Measurements from ENCODE around the gene KIF1B. TPM values are rescaled to one million over a fixed set of nuclear protein-coding genes. Genes with fewer than 3 reads are reported as not detected.

The KIF1B gene
- total RNA-seq, 1 donor from 2014 or later = 49.4 TPM

GRCh38 chr1:10237157-10237539 is 26.8 kb downstream of the KIF1B start:
- no peak overlapping the region for H3K4me3 Mint-ChIP-seq (ENCODE audit: unreplicated experiment)
- H3K27ac Mint-ChIP-seq (ENCODE audit: unreplicated experiment) = peak overlapping the region; percentile 57
- H3K27me3 Mint-ChIP-seq (ENCODE audit: low read depth) = no peaks in the 10 kb centered on the region
- no peaks in the 10 kb centered on the region for H3K9me3 Mint-ChIP-seq (ENCODE audit: low read depth)
- no peak for DNase-seq (ENCODE audit: low spot score)
- H3K36me3 Mint-ChIP-seq (ENCODE audit: low read depth) = no peaks in the 10 kb centered on the region
- no peak for TF ChIP-seq CTCF (IDR thresholded peaks at IDR 0.05)
- peaks cover 18% of the 10 kb centered on the region for H3K4me1 Mint-ChIP-seq (ENCODE audit: low read depth)

- Mint-ChIP-seq H3K27ac (ENCODE audit: unreplicated experiment) (no peak overlapping the region), H3K4me1 (ENCODE audit: low read depth) (peaks cover 6% of the 10 kb centered on the region), H3K27me3 (ENCODE audit: low read depth) (no peaks in the 10 kb centered on the region), H3K4me3 (ENCODE audit: unreplicated experiment) (no peak overlapping the region), H3K36me3 (ENCODE audit: low read depth) (no peaks in the 10 kb centered on the region), H3K9me3 (ENCODE audit: low read depth) (no peaks in the 10 kb centered on the region)
- no peak for DNase-seq (ENCODE audit: low spot score)
- TF ChIP-seq CTCF (IDR thresholded peaks at IDR 0.05) = no peak
These were observed 31.8 kb downstream of the KIF1B start for GRCh38 chr1:10242135-10242534.

- TF ChIP-seq CTCF (IDR thresholded peaks at IDR 0.05) = no peak
These were observed 32.4 kb downstream of the KIF1B start for GRCh38 chr1:10242811-10243210.

GRCh38 chr1:10245674-10246073 is 35.3 kb downstream of the KIF1B start:
- no peak overlapping the region for H3K27ac Mint-ChIP-seq (ENCODE audit: unreplicated experiment)

More at GRCh38 chr1:10242811-10243210, 32.4 kb downstream of the KIF1B start:
- no peak overlapping the region for H3K4me3 Mint-ChIP-seq (ENCODE audit: unreplicated experiment)
- no peaks in the 10 kb centered on the region for H3K36me3 Mint-ChIP-seq (ENCODE audit: low read depth)
- no peaks in the 10 kb centered on the region for H3K4me1 Mint-ChIP-seq (ENCODE audit: low read depth)
- no peak overlapping the region for H3K27ac Mint-ChIP-seq (ENCODE audit: unreplicated experiment)
- no peaks in the 10 kb centered on the region for H3K9me3 Mint-ChIP-seq (ENCODE audit: low read depth)
- no peak for DNase-seq (ENCODE audit: low spot score)
- H3K27me3 Mint-ChIP-seq (ENCODE audit: low read depth) = no peaks in the 10 kb centered on the region

GRCh38 chr1:10249808-10250457 is 39.6 kb downstream of the KIF1B start:
- Mint-ChIP-seq H3K9me3 (ENCODE audit: low read depth) (no peaks in the 10 kb centered on the region), H3K27ac (ENCODE audit: unreplicated experiment) (no peak overlapping the region), H3K27me3 (ENCODE audit: low read depth) (no peaks in the 10 kb centered on the region), H3K4me3 (ENCODE audit: unreplicated experiment) (no peak overlapping the region), H3K4me1 (ENCODE audit: low read depth) (peaks cover 23% of the 10 kb centered on the region), H3K36me3 (ENCODE audit: low read depth) (peaks cover 2% of the 10 kb centered on the region)
- DNase-seq (ENCODE audit: low spot score) = no peak
- TF ChIP-seq CTCF (IDR thresholded peaks at IDR 0.05) = no peak

More at GRCh38 chr1:10245674-10246073, 35.3 kb downstream of the KIF1B start:
- Mint-ChIP-seq H3K27me3 (ENCODE audit: low read depth) (no peaks in the 10 kb centered on the region), H3K4me1 (ENCODE audit: low read depth) (peaks cover 2% of the 10 kb centered on the region), H3K4me3 (ENCODE audit: unreplicated experiment) (no peak overlapping the region), H3K9me3 (ENCODE audit: low read depth) (no peaks in the 10 kb centered on the region), H3K36me3 (ENCODE audit: low read depth) (peaks cover 2% of the 10 kb centered on the region)
- no peak for TF ChIP-seq CTCF (IDR thresholded peaks at IDR 0.05)
- DNase-seq (ENCODE audit: low spot score) = no peak

Data from chondrocyte (in vitro differentiated cells).